ENCODE measurements around the gene SUCLG1.

DNA sequence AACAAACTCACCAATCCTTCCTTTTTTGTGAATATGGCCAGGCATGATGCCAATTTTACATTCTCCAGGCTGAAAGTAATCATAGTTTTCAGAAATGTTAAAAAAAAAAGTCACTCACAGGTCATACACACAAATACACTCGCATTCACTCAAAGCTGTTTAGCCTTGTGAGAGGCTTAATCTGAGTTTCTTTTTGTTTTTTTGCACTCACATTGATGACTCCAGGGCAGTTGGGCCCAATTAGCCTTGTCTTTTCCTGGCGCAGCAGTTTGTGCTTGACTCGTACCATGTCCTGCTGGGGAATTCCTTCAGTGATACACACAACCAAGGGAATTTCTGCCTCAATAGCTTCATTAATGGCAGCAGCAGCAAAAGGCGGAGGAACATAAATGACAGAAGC, 18.0 kb downstream of the SUCLG1 start:
- TF ChIP-seq CTCF (tag by site-specific recombination; IDR thresholded peaks at IDR 0.05) (no peak), MEIS1 (CRISPR knock-in tag; IDR thresholded peaks at IDR 0.05; ENCODE audit: borderline replicate concordance) (no peak), ZNF132 (tag by site-specific recombination; IDR thresholded peaks at IDR 0.05; ENCODE audit: borderline replicate concordance) (no peak), ZNF274 (IDR thresholded peaks at IDR 0.05; ENCODE audit: low read length) (no peak), ZNF274 (tag by site-specific recombination; IDR thresholded peaks at IDR 0.05; ENCODE audit: borderline replicate concordance) (no peak)

Data from HEK293 (cell line).